Activated CD4-positive, CD25-positive, alpha-beta regulatory T cell (primary cell): ENCODE results near the gene NNT.
"Not testable (repeated sequence)": the region's sequence is repeated elsewhere in the genome, so short reads cannot be mapped to it uniquely, and the experiment has no call there.

Experiments used
- DNase-seq, 4 experiments: peaks; one replicate each; lab custom pipeline; 2025; lab: John Stamatoyannopoulos, UW

NNT gene

DNA sequence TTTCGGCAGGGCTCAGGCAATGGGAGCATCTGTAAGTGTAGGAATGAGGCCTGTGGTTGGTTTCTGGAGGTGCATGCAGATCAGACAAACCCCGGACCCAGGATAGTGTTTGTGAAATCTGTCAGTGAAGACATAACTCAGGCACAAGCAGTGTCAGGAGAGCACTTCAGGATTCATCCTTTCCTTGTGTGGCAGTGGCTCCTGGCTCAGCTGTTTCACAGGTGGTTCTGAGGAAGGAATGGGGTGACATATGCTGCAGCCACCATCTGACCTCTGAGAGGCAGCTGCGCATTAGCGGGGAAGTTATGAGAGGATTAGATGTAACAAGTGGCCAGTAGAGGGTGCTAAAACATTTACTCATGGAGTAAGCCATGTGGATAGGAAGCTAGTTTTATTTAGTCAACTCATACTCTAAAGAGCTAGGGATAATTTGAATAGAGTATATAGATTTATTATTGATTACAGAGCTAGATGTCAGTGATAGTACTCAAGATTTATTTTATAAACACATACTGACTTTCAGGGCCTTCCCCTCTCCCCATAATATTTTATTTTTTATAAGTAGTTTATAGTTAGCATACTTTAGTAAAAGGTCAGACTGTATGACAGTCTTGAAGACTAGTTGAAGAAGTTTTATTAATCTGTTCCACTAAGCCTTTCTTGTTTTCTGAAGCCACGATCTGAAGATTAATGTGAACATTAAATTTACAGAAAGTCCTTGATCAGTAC, 28.4 kb downstream of the NNT start:
- peak in 1 of 4 experiments; percentile 2 for DNase-seq

DNA sequence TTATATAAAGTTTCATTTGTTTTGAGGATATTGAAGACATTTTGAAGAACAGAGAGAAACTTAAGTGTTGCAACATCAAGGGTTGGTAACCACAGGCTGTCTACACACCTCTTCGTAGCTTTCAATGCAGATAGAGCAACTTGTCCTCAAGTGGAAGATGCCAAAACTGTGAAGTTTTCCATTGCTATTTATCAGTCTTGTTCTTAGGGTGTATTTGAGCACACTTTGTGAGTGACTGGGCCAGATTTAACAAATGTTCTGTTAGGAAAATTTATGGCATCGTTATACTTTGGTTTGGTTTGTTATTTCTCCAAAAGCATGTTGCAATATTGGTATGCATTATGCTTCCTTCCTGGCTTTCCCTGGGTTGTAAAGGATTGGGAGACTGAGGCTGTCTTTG, 31.6 kb downstream of the NNT start:
- no peak for DNase-seq

DNA sequence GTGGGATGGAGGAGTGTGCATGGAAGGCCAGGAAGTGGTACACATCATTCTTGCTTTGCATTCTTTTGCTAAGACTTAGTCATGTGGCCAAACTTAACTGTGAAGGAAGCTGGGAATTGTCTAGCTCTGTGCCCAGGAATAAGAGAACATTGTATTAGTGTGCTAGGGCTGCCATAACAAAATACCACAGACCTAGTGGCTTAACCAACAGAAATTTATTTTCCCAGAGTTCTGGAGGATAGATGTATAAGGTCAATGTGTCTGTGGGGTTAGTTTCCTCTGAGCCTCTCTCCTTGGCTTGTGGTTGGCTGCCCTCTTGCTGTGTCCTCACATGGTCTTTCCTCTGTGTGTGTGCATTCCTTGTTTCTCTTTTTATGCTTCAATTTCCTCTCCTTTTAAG, 32.4 kb downstream of the NNT start:
- no peak for DNase-seq

- DNase-seq, result no peak
Measured at GRCh38 chr5:43636076-43636475, 33.1 kb downstream of the NNT start.

DNA sequence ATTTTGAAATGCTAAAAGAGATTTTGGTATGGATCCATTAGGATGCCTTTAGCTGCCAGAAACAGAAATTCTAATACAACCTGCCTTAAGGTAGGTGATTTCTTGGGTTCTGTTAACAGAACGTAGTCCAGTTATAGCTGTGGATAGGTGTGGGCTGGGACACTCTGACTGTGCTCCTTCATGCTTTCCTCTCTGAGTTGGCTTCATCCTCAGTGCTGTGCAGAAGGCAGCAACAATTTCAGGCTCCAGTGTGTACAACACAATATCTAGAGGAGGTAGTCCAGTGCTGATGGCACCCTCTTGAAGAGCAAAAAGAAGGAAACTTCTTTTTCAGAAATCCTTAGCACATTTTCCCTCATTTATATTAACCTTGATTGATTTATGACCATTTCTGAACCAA, 34.4 kb downstream of the NNT start:
- no peak for DNase-seq

DNA sequence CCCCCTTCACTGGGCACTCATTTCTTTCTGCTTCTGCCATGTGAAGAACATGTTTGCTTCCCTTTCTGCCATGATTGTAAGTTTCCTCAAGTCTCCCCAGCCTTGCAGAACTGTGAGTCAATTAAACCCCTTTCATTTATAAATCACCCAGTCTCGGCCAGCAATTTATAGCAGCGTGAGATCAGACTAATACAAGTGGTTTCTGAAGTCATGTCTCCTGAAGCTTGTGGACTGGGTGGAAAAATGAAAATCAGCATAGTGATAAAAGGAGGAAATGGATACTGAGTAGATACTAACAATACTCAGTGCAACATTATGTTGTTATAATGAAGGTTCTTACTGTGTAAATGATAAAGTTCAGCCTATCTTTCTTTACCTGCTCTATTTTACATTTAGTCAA, 35.1 kb downstream of the NNT start:
- DNase-seq, result no peak

DNA sequence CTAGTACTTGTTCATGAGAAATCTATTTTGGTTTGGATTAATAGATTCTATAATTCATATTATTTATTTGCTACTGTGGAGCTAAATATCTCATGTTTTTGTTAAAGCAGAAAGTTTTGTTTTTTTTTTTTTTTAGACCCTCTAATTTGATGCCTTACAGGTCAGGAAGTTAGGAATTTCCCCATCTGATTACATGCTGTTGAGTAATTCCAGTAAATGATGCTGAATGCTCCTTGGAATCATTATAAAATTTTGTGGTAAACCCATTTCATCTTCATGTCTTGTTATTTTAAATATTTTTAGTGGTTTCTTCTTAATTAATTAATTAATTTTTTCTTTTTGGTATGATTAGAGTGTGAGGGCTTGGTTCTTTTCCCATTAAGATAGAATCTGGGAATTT, 35.6 kb downstream of the NNT start:
- DNase-seq, result no peak

DNA sequence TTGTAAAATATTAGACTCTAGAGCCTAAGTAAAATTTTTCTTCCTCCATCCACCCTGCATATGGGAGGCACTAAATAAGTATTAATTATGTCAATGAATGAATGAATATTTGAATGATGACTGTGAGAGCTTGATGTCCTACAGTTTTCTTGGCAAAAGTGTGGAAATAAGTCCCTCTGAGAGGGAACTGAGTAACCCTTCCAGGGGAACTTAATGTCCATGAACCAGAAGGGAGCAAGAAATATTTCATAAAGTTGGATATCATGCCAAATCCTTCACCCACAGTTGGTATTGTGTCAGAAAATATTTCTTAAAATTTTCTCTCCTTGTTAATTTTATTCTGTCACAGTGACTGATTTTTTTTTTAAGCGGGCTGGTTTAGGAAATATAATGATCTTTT, 36.6 kb downstream of the NNT start:
- no peak for DNase-seq

DNA sequence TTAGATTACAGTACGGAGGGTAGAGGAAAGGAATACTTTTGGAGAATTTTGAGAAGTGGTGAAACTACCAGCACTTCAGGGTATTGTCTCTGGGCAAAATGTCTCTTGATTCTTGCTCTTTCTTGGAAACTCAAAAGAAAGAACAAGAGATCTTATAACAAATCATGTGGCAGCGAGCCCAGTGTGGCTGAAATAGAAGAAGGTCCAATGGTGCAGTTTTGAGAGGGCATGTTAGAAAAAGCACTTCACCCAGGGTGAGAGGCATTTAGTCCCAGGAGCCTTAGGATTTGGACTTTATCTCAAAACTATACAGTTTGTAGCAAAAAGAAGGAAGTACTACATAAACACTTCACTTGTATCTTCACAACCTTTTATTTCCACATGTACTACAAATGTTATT, 39.4 kb downstream of the NNT start:
- no peak for DNase-seq

- DNase-seq, result no peak
Measured at GRCh38 chr5:43643327-43643726, 40.3 kb downstream of the NNT start.

- DNase-seq, result no peak
Measured at GRCh38 chr5:43643750-43644149, 40.8 kb downstream of the NNT start.

DNA sequence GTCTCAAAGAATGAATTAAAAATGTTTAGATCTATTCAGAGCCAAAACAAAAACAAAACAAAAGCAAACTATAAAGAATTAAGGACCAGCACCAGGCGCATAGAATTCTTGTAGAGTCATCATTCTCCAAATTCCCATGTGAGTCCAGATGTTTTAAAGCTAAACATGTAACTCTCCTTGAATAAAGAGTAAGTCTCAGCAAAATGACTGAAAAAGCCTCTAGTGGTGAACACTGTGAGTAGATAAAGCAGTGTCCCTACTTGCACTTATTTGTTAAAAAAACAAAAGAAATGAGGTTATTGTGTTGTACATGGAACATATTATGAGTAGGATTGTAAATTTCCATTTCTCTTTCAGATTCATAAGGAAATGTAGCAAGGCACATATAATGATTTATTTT, 44.0 kb downstream of the NNT start:
- DNase-seq, result no peak

DNA sequence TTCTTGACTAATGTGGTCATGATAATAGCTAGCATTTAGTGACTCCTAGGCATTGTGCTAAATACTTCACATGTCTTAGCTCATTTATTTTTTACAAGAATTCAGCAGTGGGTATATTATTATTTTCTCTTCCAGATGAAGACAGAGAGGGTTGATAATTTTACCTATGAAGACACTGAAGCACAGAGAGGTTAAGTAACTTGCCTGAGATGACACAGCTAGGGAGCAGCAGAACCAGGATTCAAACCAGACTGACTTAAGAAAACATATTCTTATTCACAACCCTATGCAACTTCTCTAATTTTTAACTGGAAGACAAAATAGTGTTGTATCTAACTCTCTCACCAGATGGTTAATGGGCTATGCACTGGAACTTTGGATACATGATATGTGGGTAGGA, 44.8 kb downstream of the NNT start:
- no peak for DNase-seq

DNA sequence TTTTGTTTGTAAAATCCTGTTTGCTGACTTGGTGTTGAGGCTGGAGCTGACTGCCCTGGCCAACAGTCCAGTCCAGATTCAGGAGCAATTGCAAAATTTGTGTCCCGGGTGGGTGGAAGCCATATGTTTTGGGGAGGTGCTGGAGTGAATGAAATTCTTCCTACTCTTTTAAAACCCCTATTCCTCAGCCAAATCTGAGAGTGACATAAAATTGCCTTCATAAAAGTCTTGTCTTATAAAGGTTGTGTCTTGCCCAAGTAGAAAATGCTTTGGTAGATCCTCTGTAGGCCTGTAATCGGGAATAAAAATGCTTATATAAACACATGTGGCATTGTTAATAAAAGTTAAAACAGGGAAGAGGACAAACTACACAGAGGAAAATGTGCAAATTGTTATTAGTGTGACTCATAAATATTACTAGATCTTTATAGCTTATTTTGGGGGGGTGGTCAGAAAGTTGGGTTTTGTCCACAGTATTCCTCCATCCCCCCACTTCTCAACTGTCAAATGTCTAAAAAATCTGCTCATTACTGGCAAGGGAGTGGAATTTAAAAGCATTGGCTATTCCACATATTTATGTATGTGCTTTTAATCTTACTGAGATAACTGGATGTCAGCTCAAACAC, 45.6 kb downstream of the NNT start:
- DNase-seq, result no peak

GRCh38 chr5:43649256-43649655, 46.3 kb downstream of the NNT start:
- DNase-seq, result no peak

GRCh38 chr5:43652537-43653302, 49.7 kb downstream of the NNT start:
- no peak for DNase-seq

DNA sequence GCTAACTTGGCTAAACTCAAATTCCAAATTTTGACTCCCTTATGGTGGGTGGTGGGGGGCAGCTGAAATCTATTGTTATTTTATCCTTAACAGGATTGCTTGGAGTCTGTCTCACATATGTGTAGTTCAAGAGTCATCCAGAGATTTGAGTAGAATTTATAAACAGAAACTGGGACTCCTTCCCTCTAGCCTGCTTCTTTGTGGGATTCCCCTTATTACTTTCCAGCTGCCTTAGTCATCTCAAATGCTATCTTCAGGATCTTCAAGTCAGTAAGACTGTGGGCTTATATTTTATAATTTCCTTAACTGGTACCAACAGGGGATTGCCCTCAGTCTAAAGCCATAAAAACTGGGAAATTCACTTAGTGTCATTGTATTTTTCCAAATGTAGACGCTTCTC, 55.5 kb downstream of the NNT start:
- no peak for DNase-seq

GRCh38 chr5:43659075-43659474, 56.1 kb downstream of the NNT start:
- no peak for DNase-seq

DNA sequence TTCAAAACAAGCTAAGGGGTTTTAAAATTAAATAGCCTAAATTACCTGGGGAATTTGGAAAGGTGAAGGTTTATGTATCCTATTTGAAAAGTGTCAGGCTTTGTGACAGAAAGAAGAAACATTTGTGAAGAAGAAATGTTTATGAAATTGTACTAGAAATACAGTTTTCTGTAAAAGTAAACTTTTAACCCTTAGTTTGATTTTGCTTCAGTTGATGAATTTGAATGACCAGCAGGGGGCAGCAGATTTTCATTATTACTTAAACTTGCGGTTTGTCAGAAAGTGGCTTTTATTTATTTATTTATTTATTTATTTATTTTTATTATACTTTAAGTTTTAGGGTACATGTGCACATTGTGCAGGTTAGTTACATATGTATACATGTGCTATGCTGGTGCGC, 58.1 kb downstream of the NNT start:
- no peak for DNase-seq

DNA sequence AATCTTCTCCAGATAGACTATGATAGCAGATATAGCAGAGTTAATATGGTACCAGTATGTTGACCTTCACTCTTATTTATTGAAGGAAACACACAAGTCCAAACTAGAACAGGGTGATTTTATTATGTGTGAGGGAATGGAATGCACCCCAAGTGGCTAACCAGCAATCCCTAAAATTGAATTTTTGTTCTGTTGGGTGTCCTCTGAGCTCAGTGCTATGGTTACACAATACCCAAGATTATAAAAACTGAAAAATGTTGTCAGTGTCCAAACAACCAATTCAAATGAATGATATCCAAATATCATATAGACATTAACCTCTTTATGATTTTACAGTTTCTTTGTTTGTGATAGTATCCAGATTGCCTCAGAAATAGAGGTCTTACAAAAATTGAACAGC, 60.9 kb downstream of the NNT start:
- DNase-seq, result no peak

DNA sequence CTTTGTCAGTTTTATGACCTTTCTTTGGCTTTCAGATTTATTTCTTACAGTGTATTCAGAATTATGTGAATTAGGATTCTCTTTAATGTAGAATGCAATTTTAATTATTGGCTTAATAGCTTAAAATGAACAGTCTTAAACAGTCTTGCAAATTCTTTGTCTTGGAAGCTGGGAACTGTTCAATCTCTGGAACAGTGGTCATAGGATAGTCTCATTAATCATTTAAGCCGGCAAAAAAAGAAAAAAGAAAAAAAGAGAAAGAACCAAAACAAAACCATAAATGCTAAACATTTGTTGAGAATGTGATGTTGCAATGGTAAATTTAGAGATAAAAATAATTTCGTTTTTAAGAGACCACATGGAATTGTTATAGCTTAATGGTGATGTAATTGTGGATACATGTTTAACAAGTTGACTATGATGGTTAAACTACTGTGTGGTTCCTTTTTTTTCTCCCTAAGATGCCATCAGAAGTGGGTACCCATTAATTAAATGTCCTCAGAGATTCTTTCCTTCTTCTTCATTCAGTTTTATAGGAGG, 61.6 kb downstream of the NNT start:
- DNase-seq, result no peak

GRCh38 chr5:43665749-43666148, 62.8 kb downstream of the NNT start:
- DNase-seq, result not testable (repeated sequence)

DNA sequence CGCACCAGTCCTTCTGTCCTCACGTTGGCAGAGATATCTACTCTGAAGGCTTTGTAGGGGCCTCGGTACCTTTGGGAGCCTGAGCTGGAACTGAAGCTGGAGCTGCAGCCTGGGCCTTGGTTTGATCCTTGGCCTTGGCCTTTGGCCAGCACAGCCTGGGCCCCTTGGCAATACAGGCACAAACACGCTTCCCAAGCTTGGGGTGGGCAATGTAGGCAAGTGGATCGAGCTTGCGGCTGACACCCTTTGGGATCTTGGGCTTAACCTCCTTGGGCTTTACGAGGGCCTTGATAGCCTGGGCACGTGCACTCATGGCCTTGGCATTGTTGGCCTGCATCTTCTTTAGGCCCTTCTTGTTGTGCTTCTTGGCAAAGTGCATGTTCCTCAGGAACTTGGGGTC, 63.7 kb downstream of the NNT start:
- DNase-seq, result not testable (repeated sequence)
